Neural cell (in vitro differentiated cells): ENCODE measurements around the gene STIL.

Experiments
- EP300 ChIP-seq: fragments of 450-650 bp; conservative IDR thresholded peaks from 2 replicates; pipeline ENCODE4 v1.6.1; 2014; ENCODE audit warnings: antibody characterized with exemption, mild to moderate bottlenecking, moderate library complexity; ENCODE audit not compliant: poor library complexity, severe bottlenecking
- EZH2 ChIP-seq: fragments of 200-600, 300-800 bp; shearing (Covaris generic), sonication (generic); IDR thresholded peaks from 2 replicates; pipeline ENCODE4 v1.6.1; 2014; ENCODE audit warnings: antibody characterized with exemption, low read length, borderline replicate concordance, mild to moderate bottlenecking; ENCODE audit not compliant: insufficient read depth, poor library complexity, severe bottlenecking
- MXI1 ChIP-seq: fragments of 450-650 bp; conservative IDR thresholded peaks from 2 replicates; pipeline ENCODE4 v1.6.1; 2014; ENCODE audit warnings: antibody characterized with exemption, mild to moderate bottlenecking; ENCODE audit not compliant: poor library complexity, severe bottlenecking
- POLR2AphosphoS5 ChIP-seq: IDR thresholded peaks from 2 replicates; pipeline ENCODE4 v1.6.1; 2012
- RAD21 ChIP-seq: fragments of 450-650 bp; conservative IDR thresholded peaks from 2 replicates; pipeline ENCODE4 v1.6.1; 2014; ENCODE audit warnings: antibody characterized with exemption, mild to moderate bottlenecking, moderate library complexity
- SMC3 ChIP-seq: fragments of 450-650 bp; conservative IDR thresholded peaks from 2 replicates; pipeline ENCODE4 v1.6.1; 2014; ENCODE audit warnings: antibody characterized with exemption, mild to moderate bottlenecking, moderate library complexity; ENCODE audit not compliant: poor library complexity
- TAF1 ChIP-seq: IDR thresholded peaks from 2 replicates; pipeline ENCODE4 v1.6.1; 2012; ENCODE audit warnings: low read depth
- TF ChIP-seq, protein P1 (sequence below): fragments of 450-650 bp; IDR thresholded peaks from 2 replicates; pipeline ENCODE4 v1.5.1; 2014; ENCODE audit warnings: antibody characterized with exemption, mild to moderate bottlenecking, moderate library complexity; ENCODE audit not compliant: poor library complexity, severe bottlenecking
- TF ChIP-seq, protein P2 (sequence below): IDR thresholded peaks from 2 replicates; pipeline ENCODE4 v1.6.1; 2012; ENCODE audit warnings: borderline replicate concordance

DNA sequence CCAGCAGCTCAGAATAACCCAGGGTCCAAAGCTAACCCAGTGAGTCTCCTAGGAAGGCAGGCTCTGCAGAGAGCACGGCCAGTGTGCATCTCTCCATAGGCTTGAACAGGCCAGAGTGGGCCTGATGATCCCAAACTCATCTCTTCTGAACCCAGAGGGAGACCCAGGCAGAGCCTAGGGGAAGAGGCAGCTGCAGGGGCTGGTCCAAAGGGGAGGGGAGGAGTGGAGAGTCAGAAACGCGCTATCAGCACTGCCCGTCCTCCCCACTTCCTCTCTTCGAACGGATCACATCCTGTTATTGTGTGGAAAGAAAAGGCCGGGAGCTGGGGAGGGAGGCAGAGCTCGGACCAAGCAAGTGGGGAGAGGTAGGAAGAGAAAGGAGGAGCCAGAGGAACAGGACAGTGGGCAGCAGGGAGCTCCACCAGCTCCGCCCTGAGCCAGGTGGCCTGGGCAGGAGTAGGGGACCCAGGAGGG lies 102.1 kb downstream of the STIL start:
- TF ChIP-seq, protein P1, sequence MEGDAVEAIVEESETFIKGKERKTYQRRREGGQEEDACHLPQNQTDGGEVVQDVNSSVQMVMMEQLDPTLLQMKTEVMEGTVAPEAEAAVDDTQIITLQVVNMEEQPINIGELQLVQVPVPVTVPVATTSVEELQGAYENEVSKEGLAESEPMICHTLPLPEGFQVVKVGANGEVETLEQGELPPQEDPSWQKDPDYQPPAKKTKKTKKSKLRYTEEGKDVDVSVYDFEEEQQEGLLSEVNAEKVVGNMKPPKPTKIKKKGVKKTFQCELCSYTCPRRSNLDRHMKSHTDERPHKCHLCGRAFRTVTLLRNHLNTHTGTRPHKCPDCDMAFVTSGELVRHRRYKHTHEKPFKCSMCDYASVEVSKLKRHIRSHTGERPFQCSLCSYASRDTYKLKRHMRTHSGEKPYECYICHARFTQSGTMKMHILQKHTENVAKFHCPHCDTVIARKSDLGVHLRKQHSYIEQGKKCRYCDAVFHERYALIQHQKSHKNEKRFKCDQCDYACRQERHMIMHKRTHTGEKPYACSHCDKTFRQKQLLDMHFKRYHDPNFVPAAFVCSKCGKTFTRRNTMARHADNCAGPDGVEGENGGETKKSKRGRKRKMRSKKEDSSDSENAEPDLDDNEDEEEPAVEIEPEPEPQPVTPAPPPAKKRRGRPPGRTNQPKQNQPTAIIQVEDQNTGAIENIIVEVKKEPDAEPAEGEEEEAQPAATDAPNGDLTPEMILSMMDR = no peak
- TF ChIP-seq EZH2 = no peak
- TF ChIP-seq EP300 = no peak
- TF ChIP-seq POLR2AphosphoS5 = no peak
- TF ChIP-seq, protein P2, sequence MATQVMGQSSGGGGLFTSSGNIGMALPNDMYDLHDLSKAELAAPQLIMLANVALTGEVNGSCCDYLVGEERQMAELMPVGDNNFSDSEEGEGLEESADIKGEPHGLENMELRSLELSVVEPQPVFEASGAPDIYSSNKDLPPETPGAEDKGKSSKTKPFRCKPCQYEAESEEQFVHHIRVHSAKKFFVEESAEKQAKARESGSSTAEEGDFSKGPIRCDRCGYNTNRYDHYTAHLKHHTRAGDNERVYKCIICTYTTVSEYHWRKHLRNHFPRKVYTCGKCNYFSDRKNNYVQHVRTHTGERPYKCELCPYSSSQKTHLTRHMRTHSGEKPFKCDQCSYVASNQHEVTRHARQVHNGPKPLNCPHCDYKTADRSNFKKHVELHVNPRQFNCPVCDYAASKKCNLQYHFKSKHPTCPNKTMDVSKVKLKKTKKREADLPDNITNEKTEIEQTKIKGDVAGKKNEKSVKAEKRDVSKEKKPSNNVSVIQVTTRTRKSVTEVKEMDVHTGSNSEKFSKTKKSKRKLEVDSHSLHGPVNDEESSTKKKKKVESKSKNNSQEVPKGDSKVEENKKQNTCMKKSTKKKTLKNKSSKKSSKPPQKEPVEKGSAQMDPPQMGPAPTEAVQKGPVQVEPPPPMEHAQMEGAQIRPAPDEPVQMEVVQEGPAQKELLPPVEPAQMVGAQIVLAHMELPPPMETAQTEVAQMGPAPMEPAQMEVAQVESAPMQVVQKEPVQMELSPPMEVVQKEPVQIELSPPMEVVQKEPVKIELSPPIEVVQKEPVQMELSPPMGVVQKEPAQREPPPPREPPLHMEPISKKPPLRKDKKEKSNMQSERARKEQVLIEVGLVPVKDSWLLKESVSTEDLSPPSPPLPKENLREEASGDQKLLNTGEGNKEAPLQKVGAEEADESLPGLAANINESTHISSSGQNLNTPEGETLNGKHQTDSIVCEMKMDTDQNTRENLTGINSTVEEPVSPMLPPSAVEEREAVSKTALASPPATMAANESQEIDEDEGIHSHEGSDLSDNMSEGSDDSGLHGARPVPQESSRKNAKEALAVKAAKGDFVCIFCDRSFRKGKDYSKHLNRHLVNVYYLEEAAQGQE = no peak
- TF ChIP-seq RAD21 = no peak
- no peak for TF ChIP-seq SMC3
- TF ChIP-seq TAF1 = no peak
- no peak for TF ChIP-seq MXI1
